Renal cortex interstitium (tissue), 11 donors: Measurements from ENCODE around the gene TRIML1. TPM values are rescaled to one million over a fixed set of nuclear protein-coding genes. Genes with fewer than 3 reads are reported as not detected.
"Not testable (repeated sequence)": the region's sequence is repeated elsewhere in the genome, so short reads cannot be mapped to it uniquely, and the experiment has no call there.

Experiments used
- DNase-seq, 11 donors: peaks; one replicate each; pipeline ENCODE4 v3.0.0-alpha.2; 2013; ENCODE audit warnings: low read depth in 9 of 11, low spot score in 4 of 11; ENCODE audit errors: extremely low read depth in 1 of 11
- polyA plus RNA-seq, 3 donors: library from polyadenylated mRNA; unstranded; fragments of 120-200 nt; gene quantifications; one replicate each; pipeline ENCODE4 v1.2.1, GENCODE V29; 2013; ENCODE audit not compliant: insufficient read length in 3 of 3

Gene TRIML1
- polyA plus RNA-seq, 3 donors: not detected

DNA sequence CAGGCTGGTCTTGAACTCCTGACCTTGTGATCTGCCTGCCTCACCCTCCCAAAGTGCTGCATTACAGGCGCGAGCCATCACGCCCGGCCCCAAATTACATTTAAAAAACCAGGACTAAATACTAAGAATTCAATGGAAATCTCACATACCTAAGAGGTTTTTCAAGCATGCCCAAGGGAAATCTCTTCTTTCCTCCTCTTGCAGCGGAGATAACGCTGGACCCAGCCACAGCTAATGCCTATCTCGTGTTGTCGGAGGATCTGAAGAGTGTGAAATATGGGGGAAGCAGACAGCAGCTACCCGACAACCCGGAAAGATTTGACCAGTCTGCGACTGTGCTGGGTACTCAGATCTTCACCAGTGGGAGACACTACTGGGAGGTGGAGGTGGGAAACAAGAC lies 7.4 kb downstream of the TRIML1 start:
- no peak for DNase-seq

DNA sequence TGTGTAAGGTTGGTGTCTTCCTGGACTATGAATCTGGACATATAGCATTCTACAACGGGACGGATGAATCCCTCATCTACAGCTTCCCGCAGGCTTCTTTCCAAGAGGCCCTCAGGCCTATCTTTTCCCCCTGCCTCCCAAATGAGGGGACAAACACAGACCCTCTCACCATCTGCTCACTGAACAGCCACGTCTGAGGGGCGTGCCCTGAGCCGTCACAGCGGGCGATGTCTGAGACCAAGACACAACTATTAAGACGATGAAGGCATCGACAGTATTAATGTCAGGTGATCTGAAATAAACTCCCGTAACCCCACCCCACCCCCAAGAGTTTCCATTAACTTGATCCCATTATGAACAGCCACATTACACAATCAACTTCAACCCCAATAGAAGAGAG lies 7.9 kb downstream of the TRIML1 start:
- no peak for DNase-seq

DNA sequence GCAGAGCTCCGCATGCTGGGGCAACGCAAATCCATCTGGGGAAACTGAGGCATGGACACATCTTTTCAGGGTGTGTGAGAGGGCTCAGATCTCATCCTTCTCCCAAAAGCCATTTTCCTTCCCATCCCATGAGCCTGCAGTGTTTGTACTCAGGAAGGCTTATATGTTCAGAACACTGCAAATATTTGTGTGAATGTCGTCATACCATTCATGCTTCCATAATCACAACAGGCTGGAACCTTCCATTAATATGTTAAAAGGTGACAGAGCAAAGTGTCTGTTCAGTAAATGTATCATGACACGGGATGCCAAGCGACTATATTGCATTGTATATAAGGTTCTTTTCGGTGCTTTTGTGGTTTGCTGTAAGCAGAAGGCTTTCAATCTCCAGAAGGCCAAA lies 8.5 kb downstream of the TRIML1 start:
- DNase-seq: no peak

DNA sequence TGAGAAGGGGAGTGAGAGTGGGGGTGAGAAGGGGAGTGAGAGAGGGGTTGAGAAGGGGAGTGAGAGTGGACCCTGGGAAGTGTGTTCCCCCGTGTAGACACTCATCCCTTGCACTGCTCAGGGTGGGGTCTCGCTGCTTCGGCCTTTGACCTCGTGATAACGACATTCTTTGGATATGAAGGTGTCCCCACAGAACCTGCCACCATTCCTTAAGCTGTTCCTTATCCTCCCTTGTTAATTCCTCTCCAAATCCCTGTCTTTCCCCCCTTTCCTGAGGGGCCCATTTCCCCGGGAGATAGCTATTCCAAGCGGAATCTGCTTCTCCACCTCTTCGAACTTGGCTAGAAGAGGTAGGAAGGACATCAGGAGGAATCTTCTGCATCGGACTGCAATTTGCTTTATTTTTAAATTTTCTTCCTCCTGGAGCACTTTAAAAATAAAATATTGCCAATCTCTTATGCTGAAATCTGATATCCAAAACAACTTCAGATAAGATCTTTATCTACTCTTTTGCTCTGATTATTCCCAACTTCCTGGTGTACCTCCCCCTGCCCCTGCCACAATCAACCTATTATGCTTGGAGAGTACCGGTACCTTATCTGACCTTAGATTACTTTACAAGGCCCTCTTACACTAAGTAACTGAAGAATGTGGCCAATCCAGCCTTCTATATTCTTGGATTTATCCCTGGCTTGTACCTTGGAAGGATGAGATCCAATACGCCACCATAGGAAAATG lies 15.6 kb downstream of the TRIML1 start:
- DNase-seq: no peak

DNA sequence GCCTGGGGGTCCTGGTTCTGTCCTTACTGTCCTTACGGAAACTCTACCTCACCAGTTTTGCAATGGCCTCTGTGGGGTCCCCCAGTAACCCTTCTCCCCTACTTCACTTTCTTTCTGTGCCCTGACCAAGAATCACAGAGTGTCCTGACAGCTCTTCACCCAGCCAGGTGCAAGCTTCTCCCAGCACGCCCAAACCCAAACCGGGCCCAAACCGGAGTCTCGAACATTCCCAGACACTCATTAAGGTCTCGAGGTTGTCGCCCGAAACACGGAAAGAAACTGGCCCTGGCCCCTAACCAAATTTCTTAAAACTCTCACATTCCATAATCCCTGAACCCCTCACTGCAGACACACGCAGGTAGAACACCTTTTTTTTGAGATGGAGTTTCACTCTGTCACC lies 19.1 kb downstream of the TRIML1 start:
- DNase-seq: no peak

DNA sequence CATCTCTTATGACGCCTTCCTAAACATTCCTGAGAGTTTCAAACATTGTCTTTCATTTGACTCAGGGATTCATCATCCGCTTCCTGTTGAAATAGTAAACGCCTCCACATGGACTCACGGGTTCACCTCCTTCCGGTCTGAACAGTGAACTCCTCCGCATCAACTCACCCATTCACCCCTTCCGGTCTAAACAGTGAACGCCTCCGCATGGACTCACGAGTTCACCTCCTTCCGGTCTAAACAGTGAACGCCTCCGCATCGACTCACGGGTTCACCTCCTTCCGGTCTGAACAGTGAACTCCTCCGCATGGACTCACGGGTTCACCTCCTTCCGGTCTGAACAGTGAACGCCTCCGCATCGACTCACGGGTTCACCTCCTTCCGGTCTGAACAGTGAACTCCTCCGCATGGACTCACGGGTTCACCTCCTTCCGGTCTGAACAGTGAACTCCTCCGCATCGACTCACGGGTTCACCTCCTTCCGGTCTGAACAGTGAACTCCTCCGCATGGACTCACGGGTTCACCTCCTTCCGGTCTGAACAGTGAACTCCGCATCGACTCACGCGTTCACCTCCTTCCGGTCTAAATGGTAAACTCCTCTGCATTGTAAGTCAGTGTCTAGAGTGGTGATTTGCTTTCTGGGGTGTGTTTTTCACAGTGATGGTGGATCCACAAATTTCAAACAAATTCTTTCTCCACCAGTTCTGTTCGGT lies 20.4 kb downstream of the TRIML1 start:
- not testable (repeated sequence) for DNase-seq

DNA sequence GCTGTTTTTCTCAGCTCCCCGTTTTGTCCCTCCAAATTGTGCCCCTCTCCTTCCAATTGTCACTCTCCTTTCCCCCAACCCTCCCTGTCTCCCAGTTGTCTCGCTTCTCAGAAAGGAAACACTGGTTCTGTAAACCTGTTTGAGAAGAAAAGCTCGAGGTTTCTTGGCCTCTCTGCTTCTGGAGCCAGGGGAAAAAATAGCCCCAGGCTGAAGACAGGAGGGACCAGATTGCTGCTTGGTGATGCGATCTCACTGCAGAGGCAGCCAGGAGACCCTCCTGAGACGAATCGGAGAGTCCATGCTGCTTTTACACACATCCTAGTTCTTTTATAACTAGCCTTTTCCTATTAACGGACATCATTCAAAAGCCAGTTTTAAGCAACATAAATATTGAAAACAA lies 21.2 kb downstream of the TRIML1 start:
- DNase-seq: no peak

DNA sequence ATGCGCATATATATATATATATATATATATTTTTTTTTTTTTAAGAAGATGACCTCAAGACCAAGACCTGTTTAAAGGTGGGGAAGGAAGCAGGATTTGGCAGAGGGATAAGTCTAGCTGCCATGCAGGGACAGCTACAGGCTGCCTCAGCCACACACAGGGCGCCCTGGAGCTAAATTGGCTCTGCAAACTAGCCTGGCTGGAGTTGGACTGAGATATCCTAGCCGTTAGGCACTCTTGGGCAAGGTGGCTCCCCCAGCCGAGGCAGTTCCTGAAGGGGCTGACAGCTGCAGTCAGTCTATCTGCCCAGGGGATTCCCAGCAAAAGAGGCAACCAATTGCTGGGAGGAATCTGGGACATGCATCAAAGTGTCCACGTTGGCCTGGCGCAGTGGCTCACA lies 21.9 kb downstream of the TRIML1 start:
- no peak for DNase-seq

DNA sequence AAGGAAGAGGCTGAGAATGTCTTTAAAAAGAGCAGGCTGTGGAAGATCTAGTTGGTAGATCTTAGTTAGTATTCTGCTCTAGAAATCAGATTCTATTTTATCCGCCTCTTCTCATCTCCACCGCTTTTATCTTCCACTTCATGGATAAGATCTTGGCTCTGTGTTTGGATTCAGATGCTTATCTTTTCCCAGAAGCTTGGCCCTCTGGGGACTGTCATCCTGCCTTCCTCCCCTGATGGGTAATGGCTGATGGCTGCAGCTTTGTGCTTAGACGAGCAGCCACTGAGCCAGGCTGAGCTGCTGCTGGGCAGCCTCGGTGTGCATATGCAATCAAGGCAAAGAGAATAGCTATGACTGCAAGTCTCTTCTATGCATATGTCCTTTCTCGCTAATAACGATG lies 23.5 kb downstream of the TRIML1 start:
- no peak for DNase-seq

DNA sequence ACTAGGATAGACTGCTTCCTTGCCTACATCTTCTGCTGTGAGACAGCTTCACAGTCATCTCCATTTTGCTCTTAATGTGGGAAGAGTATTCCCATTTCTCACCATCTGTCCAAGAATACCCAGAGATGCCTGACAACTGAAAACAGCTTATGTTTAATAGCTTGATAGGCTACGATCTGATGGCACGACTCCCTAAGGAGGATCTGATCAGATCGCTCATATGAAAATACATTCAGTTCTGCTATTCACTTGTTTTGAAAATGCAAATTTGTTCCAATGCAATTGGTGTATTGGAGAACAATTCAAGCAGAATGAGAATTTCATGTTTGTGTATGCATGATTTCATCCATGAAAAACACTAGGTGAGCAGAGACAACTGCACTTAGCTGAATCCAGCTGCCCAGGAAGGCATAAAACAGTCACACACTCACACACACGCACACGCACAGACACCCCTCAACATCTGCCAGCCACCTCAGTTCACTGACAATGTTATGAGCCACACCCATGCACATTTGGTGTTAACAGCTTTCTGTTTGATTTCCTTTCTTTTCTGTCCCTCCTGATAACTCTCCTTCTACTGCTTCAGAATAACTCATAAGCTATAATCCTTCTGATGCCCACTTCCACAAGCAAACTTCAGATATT lies 29.6 kb downstream of the TRIML1 start:
- no peak for DNase-seq

DNA sequence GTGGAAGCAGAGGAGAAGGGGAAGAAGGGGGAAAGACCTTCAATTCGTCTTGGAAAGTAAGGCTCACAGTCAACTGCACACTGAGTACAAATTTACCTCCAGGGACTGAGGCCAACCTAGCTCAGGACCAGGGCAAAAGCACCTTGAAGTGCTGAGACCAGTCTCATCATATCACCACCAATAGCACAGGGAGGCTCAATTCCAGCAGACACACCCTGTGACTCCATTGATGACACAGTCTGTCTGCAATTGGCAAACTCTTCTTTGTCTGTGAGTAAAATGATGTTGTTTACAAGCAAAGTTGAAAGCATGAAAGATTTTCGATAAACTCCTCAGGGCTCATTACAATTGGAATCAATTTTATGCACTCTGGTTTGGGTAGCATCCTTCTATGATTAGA lies 32.3 kb downstream of the TRIML1 start:
- no peak for DNase-seq

DNA sequence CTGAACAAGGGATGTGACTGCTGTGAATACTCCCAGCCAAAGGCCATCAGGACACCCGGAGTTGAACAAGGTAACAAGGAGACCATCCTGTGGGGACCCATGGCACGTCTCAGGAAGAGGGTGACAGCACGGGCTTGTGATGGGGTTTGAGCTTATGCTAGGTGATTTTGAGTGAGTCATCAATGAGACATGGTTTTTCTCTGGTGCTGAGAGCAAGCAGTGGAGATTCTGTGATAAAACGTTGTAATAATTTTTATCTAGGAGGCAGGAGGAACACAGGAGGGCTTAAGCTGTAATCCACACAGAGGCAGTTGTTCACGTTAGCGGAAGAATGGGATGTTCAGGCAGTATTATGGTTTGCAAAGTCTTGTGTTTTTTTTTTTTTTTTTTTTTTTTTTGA lies 36.0 kb downstream of the TRIML1 start:
- no peak for DNase-seq

DNA sequence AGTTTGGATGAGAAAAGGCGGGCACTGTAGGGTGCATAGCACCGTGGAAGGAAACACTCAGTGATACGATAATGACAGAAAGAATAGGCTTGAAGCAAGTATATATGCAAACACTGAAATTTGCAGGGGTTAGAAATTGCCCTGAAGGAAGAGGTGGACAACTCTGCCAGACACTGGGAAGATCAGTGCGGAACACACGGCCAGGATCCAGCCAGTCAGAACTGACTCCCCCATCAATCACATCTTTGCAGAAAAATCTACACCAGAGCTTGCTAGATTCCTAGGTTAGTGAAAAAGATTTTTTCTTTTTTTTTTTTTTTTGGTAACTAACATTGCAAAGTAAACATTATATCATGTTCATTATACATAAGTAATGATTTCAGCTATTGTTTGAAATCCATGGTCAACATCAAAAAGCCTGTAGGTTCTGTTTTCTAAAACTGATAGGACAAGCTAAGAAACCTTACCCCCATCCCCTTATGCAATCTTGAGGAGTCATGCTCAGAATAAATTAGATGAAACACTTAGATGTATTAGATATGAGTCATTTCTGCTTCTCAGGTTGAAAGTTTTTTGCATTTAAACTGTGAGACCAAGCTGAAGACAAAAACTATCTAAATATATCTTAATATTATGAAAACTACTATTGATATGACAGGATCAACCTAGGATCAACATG lies 38.9 kb downstream of the TRIML1 start:
- DNase-seq: no peak

DNA sequence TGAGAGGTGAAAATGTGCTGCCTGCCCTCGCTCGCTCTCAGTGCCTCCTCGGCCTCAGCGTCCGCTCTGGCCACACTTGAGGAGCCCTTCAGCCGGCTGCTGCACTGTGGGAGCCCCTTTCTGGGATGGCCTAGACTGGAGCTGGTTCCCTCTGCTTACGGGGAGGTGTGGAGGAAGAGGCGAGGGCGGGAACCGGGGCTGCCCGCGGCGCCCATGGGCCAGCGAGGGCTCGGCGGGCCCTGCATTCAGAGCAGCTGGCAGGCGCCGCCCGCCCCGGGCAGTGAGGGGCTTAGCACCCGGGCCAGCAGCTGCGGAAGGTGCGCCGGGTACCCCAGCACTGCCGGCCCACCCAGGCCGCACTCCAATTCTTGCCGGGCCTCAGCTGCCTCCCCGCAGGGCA lies 39.6 kb downstream of the TRIML1 start:
- DNase-seq: no peak

DNA sequence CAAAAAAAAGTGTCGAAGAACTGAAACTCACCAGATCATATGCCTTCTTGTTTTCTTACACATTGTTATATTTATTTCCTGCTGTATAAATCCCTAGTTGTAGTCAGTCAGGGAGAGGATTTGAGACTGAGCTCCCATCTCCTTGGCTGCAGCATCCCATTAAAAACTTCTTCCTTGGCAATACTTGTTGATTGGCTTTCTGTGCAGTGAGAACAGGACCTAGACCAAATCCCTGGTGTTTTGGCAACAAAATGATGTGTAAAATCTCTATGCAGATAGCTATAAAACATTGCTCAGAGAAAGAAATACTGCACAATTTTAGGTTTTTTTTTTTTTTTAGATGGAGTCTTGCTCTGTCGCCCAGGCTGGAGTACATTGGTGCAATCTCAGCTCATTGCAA lies 47.9 kb downstream of the TRIML1 start:
- DNase-seq: no peak

DNA sequence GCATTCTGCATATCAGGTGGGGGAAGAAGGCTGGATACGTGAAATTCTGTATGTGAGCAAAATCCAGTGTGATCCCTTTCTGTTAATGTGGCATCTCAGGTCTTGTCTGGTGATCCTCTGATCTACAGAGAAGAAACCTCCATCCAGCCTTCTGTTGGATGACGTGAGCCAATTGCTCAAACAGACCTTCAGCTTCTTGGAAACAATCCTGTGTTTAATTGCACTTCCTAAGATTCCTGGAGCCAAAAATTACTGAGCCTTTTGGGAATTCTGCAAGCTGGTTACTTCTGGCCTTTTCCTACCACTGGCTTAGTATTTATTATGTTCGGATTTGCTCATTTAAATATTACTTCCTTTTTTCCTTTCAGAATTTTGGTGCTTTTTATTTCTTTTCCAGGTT lies 51.2 kb downstream of the TRIML1 start:
- no peak for DNase-seq

DNA sequence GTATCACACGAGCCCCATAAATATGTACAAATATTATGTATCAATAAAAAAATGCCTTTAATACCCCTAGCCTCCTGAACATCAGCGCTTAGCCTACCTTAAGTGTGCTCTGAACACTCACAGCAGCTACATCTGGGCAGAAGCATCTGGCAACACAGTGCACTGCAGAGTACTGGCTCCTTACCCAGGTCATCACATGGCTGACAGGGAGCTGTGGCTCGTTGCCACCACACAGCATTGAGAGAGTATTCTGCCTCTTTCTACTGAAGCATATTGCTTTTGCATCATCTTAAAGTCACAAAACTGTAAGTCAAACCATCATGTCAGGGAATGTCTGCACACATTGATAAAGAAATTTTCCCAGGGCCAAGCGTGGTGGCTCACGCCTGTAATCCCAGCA lies 55.2 kb downstream of the TRIML1 start:
- DNase-seq: no peak

DNA sequence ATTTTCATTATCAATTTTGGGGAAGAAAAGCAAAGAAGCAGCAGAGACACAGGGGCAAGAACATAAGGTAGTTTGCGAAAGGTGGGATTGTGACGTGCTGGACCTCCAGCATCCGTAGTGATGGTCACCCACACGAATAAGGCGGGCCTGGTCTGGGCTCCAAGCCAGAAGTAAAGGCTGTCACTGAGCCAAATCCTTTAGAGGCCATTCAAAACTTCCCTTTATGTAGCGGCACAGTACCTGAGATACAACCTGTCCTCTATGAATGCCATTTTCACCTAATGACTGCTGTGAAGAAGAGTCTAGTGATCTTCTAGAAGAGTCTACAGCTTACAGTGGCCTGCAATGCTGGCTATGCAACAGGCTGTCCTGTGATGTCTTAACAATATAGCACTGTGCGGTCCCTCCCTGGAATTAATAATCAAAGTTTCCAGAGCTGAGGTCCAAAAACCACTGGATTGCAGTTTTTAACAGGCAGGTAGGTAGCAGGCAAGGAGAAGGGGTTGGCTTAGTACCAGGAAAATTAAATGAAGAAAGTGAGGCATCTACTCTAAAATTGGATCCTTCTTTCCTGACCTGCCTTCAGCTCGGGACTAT lies 56.2 kb downstream of the TRIML1 start:
- no peak for DNase-seq

DNA sequence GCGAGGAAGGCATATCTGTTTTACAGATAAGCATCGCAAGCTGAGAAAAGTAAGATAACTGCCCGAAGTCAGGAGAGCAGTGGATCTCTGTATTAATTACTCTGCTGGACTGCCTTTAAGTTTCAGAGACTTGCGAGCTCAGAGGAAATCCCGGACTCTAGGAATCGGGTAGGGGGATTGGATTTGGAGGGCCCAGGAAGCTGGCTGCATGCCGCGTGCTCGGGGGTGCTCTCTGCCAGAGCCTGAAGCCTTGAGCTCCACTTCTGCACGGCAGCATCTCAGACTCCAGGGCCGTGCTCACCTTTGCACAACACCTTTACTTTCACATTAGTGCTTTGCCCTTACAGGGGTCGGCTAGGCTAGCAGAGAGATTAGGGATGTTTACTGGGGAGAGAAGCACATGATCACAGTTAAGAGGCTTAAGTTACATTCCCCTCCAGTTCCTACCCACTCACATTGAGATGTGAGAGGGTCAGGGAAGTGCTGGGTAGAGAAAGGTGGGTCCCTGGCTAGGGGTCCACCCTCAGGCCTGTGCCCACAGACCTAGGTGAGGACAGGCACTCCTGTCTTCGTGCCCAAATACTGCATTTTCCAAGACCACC lies 57.0 kb downstream of the TRIML1 start:
- DNase-seq: no peak
